ENCODE results near the gene FER1L5.
"Not testable (repeated sequence)": the region's sequence is repeated elsewhere in the genome, so short reads cannot be mapped to it uniquely, and the experiment has no call there.

FER1L5 gene

GRCh38 chr2:96636551-96637171, 5.9 kb upstream of the FER1L5 start:
- no peak for FAIRE-seq

GRCh38 chr2:96637385-96638143, 5.0 kb upstream of the FER1L5 start:
- no peak for FAIRE-seq

GRCh38 chr2:96638144-96639121, 4.1 kb upstream of the FER1L5 start, which contains the start of gene KANSL3:
Gene KANSL3, minus strand, starts transcription at chr2:96638312. Its CDS starts 1,177 bp downstream, at chr2:96637135.
- FAIRE-seq = no peak

GRCh38 chr2:96647681-96648080, 5.1 kb downstream of the FER1L5 start:
- FAIRE-seq = no peak

GRCh38 chr2:96648306-96648930, 5.9 kb downstream of the FER1L5 start:
- no peak for FAIRE-seq

- no peak for FAIRE-seq
These were observed 6.8 kb downstream of the FER1L5 start for GRCh38 chr2:96649342-96649741.

- FAIRE-seq = no peak
These were observed 9.2 kb downstream of the FER1L5 start for GRCh38 chr2:96651793-96652192.

- not testable (repeated sequence) for FAIRE-seq
These were observed 12.2 kb downstream of the FER1L5 start for GRCh38 chr2:96654791-96655190.

- FAIRE-seq = no peak
These were observed 13.0 kb downstream of the FER1L5 start for GRCh38 chr2:96655526-96655925.

GRCh38 chr2:96656540-96656939, 14.0 kb downstream of the FER1L5 start:
- FAIRE-seq = no peak

- no peak for FAIRE-seq
These were observed 18.8 kb downstream of the FER1L5 start for GRCh38 chr2:96661324-96661723.

- no peak for FAIRE-seq
These were observed 19.8 kb downstream of the FER1L5 start for GRCh38 chr2:96662360-96662759.

- FAIRE-seq = no peak
These were observed 20.6 kb downstream of the FER1L5 start for GRCh38 chr2:96663177-96663576.

GRCh38 chr2:96663829-96664228, 21.3 kb downstream of the FER1L5 start:
- no peak for FAIRE-seq

GRCh38 chr2:96664366-96664925, 21.9 kb downstream of the FER1L5 start:
- FAIRE-seq = no peak

- no peak for FAIRE-seq
These were observed 22.6 kb downstream of the FER1L5 start for GRCh38 chr2:96665083-96665569.

GRCh38 chr2:96665717-96666116, 23.2 kb downstream of the FER1L5 start:
- FAIRE-seq = not testable (repeated sequence)

GRCh38 chr2:96668771-96669170, 26.2 kb downstream of the FER1L5 start:
- FAIRE-seq = no peak

GRCh38 chr2:96669539-96670215, 27.1 kb downstream of the FER1L5 start:
- FAIRE-seq = no peak

GRCh38 chr2:96679848-96680247, 37.3 kb downstream of the FER1L5 start:
- no peak for FAIRE-seq

GRCh38 chr2:96680561-96681141, 38.1 kb downstream of the FER1L5 start:
- FAIRE-seq = no peak
